DOHH2 (cell line): Measurements from ENCODE around the gene CNP.

Experiments used
- EZH2phosphoT487 ChIP-seq: fragments of 200-600 bp; sonication (generic); IDR thresholded peaks from 2 replicates; pipeline ENCODE4 v1.6.1; 2017; ENCODE audit warnings: borderline replicate concordance, mild to moderate bottlenecking, antibody characterized with exemption, low read length, moderate library complexity, mixed read lengths
- TF ChIP-seq, protein P1 (sequence below): fragments of 200-600 bp; sonication (generic); IDR thresholded peaks from one replicate; pipeline ENCODE4 v1.5.1; 2014; ENCODE audit warnings: antibody characterized with exemption, mild to moderate bottlenecking, low read depth, low read length; ENCODE audit not compliant: poor library complexity, severe bottlenecking

DNA sequence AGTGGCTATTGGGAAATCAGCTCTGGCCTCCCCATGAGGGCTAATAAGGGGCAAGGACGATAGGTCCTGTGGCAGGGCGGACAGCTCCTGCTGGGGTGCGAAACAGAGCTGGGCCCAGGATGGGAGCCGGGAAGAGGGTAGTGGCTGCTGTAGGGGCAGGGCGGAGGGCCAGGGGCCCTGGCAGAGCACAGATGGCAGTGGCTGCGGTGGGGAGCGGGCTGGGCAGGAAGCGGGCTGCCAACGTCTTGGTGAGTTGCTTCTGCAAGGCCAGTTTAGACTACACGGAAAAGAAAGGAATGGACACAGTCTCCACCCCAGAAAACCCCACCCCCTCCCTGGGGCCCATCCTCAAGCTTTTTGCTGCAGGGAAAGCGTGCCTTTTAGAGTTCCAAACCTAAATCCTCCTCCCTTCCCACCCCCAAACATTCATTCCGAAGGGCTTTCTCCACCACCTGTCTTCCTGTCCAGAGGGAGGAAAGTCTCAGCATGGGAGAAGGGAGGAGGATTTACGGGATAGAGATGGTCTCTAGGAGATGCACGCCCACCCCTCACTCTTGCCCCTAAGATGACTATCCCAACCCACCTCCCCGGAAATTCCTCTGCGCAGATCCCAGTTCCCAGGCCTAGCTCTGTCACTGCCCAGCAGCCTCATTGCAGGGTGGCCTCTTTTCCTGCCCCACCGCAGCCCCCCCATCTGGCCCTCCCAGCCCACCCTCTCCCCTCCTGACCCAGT lies 60.4 kb downstream of the CNP start:
- TF ChIP-seq, protein P1, sequence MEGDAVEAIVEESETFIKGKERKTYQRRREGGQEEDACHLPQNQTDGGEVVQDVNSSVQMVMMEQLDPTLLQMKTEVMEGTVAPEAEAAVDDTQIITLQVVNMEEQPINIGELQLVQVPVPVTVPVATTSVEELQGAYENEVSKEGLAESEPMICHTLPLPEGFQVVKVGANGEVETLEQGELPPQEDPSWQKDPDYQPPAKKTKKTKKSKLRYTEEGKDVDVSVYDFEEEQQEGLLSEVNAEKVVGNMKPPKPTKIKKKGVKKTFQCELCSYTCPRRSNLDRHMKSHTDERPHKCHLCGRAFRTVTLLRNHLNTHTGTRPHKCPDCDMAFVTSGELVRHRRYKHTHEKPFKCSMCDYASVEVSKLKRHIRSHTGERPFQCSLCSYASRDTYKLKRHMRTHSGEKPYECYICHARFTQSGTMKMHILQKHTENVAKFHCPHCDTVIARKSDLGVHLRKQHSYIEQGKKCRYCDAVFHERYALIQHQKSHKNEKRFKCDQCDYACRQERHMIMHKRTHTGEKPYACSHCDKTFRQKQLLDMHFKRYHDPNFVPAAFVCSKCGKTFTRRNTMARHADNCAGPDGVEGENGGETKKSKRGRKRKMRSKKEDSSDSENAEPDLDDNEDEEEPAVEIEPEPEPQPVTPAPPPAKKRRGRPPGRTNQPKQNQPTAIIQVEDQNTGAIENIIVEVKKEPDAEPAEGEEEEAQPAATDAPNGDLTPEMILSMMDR = no peak
- no peak for TF ChIP-seq EZH2phosphoT487
